H4 (cell line): Measurements from ENCODE around the gene CXCL12. TPM values are rescaled to one million over a fixed set of nuclear protein-coding genes. Genes with fewer than 3 reads are reported as not detected.

Experiments
- DNase-seq: peaks from one replicate; pipeline ENCODE4 v3.0.0-alpha.2; 2015; ENCODE audit warnings: low spot score
- total RNA-seq: library from RNA; depleted of rRNA; stranded (reverse); fragments of >200 nt; shearing (Covaris generic); gene quantifications from 2 replicates; pipeline ENCODE4 v1.2.3, GENCODE V29; 2014

The CXCL12 gene
- total RNA-seq, 1 experiment from 2014 or later: 0.77 TPM

DNA sequence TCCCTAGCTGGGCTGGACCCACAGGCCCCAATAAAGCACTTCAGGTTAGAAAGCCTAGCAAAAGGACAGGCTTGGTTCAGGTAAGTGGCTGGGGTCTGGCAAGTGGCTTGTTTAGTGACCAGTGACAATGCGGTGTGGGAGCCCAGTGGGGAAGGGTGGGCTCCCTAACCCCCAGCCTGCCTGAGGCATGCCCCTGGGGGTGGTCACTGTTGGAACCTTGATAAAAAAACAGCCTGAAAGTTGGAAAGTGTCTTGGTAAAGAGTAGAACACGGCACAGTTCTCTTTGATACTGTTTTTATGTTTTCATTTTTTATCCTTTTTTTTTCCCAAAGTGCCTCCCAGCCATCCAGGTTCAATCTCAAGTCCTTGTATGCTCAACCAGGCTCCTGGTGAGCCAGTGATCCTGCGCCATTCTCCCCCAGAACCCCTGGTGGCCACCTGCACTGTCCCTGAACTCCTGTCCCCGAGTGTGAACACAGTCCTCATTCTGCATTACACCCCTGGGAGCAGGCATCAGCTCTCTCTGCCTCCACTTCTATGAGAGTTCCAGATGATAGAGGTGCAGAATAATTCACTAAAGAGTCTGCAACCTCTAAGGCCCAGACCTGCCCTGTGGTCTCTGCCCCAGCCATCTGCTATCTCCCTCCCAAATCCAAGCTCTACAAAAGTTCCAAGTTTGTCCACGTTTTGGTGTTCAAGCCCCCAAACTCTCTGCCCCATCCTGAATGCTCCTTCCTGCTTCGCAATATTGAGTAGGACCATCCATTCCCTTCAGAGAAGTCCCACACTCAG, 15.0 kb upstream of the CXCL12 start:
- no peak for DNase-seq

DNA sequence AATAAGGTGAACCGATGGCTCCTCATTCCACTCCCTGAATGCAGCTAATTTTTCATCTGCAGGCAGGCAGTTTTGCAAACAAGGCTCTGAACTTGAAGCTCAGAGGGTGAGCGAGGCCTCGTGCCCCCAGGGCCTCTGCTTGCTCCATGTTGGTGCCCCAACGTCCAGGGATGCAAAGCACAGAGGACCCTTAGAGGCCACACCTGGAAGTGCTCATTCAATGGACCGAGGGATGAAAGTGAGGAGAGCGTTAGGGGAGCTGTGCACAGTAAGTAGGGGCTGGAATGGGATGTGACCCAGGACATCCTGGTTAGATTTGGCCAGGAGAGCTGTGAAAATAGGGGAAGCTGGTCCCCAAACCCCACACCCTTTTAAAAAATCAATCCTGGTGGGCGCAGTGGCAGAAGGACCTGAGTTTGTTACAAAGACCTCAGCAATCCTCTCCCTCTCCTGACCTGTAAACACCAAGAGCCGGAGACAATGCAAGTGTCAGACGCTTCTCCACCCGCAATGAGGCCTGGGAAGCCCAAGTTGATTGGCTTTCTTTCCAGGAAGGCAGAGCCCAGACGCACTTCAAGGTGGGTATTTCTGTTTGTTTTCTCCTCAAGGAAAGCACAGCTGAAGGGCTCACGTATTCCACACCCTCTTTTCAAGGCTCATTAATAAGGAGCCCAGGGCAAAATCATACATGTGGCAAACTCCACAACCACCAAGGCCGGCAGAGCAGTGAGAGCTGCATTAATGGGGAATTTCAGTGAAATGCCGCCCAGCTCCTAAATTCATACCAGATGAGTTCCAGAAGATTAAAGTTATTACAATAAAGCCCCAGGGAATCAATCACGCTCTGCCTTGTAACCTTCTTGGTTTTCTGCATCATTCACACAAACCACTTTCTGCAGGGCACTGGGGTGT, 14.1 kb upstream of the CXCL12 start:
- no peak for DNase-seq

GRCh38 chr10:44398271-44398670, 13.4 kb upstream of the CXCL12 start:
- DNase-seq: no peak

GRCh38 chr10:44397476-44398225, 12.8 kb upstream of the CXCL12 start:
- DNase-seq: no peak

DNA sequence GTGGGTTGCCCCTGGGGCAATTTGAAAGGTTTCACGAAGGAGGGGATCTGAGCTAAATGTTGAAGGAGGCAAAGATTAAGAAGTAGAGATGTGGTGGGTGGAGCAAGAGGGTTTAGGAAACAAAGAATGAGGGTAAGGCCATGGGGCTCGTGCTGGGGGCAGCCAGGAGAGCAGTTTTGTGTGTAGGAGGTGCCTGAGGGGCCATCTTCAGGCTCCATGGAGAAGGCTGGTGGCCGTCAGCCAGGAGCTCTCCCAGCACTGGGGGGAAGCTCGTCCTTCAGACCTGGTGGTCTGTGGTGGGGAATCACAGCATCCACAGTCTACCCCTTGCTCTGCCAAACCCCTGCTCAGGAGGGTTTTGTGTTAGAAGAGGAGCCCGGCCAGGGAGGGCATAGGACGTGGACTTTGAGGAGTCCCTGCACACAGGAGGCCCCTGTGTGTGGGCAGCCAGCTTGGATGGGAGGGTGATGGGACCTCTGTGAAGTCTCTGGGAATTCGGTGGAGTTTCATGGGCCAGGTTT, 11.8 kb upstream of the CXCL12 start:
- DNase-seq: no peak

- DNase-seq: no peak
These were observed 11.2 kb upstream of the CXCL12 start for GRCh38 chr10:44395902-44396670.

- DNase-seq: no peak
These were observed 10.5 kb upstream of the CXCL12 start for GRCh38 chr10:44395396-44395795.

- no peak for DNase-seq
These were observed 9.9 kb upstream of the CXCL12 start for GRCh38 chr10:44394696-44395381.

DNA sequence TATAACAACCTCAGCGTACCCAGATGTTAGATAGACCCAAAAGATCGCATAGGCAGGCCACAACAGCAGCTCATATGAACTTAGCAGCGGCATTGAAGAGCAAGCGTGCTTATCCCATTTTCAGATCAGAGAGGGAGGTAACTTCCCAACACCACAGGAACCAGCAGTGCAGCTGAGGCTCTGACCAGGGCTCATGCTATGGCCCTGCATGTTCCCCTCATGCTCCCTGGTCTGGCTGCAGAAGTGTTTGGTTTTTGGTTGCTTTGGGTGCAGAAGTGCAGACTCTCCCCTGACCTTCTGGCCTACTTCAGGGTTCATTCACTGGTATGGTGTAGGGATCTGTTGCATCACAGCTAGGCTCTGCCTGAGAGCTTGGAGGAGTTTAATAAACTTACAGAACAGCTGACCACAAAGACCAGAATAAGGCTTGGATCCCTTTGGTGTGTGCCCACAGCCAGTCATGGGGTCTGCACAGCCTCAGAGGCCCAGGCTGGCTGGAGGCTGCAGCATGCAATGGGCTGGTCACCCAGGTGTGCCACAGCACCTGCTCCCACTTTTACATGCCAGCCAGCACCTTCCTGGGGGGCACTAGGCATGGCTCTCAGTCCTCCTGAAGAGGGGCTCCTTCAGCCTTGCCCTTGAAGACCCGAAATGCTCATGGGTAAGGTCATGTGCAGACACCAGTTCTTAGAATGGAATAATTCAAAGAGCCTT, 9.1 kb upstream of the CXCL12 start:
- DNase-seq: no peak

GRCh38 chr10:44393051-44393630, 8.2 kb upstream of the CXCL12 start:
- peak; percentile 94 for DNase-seq

- DNase-seq: no peak
These were observed 7.5 kb upstream of the CXCL12 start for GRCh38 chr10:44392420-44392819.

DNA sequence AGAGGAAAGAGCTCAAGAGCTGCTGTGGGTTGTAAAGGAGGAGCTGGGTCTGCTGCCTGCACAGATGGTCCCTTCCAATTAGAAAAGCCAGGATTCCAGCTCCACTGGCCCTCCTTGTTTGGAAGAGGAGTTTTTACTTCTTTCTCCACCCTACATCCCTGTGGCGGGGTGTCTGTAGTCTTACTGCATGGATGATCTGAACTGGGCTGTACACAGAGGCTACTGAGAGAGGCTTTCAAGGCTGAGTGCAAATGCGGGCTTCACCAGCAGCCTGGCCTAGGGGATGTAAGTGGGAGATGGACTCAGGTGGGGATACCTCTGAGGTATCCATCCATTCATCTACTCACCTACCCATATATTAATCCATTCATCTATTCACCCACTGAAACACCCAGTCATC, 7.1 kb upstream of the CXCL12 start:
- no peak for DNase-seq

GRCh38 chr10:44390585-44391072, 5.7 kb upstream of the CXCL12 start:
- DNase-seq: peak; percentile 62

DNA sequence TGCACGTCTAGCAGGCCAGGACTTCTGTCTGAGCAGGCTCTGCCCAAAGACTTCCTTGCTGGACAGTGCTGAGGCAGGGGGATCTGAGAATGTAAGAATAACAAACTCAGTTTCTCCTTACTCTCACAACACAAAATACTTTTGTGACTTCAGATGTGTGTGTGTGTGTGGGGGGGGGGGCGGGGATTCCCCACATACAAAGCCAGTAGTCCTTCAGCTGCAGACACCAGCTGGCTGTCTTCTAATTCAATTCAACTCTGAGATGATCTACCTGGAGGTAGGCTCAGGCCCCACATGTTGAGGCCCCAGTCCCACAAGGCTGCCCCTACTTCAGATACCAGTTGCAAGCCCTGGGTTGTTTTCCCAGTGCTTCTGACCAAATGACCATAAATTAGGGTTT, 4.7 kb upstream of the CXCL12 start:
- DNase-seq: no peak

DNA sequence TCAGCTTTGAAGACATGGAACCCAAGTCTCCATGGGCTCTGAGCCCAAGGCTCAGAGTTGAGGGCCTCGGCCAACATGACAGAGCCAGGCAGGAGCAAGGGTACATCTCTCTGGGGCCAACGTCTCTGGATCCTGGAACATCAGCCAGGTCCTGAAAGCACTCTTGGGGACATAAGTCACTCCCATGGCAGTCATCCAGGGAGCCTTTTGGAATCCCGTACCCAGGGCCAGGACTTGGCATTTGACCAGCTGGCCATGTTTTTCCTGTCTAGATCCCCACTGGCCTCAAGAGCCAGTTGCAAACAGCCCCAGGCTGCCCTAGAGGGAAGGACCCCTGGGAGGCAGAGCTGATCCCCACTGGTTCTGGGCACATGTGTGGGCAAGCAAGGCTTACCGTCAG, 4.3 kb upstream of the CXCL12 start:
- no peak for DNase-seq

- no peak for DNase-seq
These were observed 3.7 kb upstream of the CXCL12 start for GRCh38 chr10:44388641-44389040.

DNA sequence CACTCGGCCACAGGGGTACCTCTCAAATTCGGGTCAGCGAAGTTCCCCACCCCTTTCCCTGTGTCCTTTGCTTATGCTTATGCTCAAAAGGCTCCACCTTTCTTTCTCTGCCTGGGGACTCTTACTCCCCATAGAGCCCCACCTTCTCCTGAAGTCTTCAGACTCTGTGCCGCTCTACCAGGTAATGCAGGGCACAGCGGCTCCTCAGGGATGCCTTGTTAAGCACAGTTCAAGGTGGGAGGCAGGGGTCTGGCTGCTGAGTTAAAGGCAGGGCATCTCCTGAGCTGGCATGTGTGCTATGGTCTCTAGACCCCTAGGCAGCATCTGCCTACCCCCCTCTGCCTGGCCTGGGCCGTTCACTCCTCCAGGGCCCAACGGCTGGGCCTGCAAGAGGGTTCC, 3.0 kb upstream of the CXCL12 start:
- no peak for DNase-seq

GRCh38 chr10:44386546-44387052, 1.7 kb upstream of the CXCL12 start:
- peak; percentile 33 for DNase-seq
